H1 (cell line): ENCODE measurements around the gene PRDM10. TPM values are rescaled to one million over a fixed set of nuclear protein-coding genes. Genes with fewer than 3 reads are reported as not detected.
A peak's percentile ranks its signal among the peaks of the same experiment; 100 is the strongest.

Experiments used
- CTCF ChIA-PET: fragments of 300-600 bp; sonication (Branson Sonifier 250); formaldehyde crosslinking; loops from one replicate; lab custom pipeline; 2021; ENCODE audit not compliant: partially characterized antibody; lab: Charles Lee
- POLR2A ChIA-PET: fragments of 300-600 bp; sonication (Branson Sonifier 250); formaldehyde crosslinking; loops from one replicate; lab custom pipeline; 2021; ENCODE audit warnings: inconsistent platforms; ENCODE audit not compliant: partially characterized antibody; lab: Charles Lee
- DNase-seq, 2 experiments: peaks; one replicate each; pipeline versions ENCODE4 v3.0.0 to v3.0.0-alpha.2; 2010 to 2022; ENCODE audit warnings: low spot score in 2 of 2, low read depth in 1 of 2, mixed read lengths in 1 of 2
- FAIRE-seq: peaks from 2 replicates; lab custom pipeline; 2011; peaks lifted over from hg19 to GRCh38; lab: Jason Lieb, UNC
- H2AFZ ChIP-seq: 2 replicates; pipeline ENCODE4 v1.8.1; 2012; ENCODE audit warnings: low read length, inconsistent platforms
- H2AK5ac ChIP-seq: 2 replicates; pipeline ENCODE4 v1.6.1; 2013; ENCODE audit warnings: low read depth, low read length
- H2BK120ac ChIP-seq: replicated peaks from 2 replicates; pipeline ENCODE3; 2013; ENCODE audit warnings: low read depth, low read length, inconsistent platforms
- H2BK12ac ChIP-seq: 2 replicates; pipeline ENCODE4 v1.6.1; 2013; ENCODE audit warnings: low read depth, low read length
- H2BK15ac ChIP-seq: 2 replicates; pipeline ENCODE4 v1.6.1; 2013; ENCODE audit warnings: low read length
- H2BK20ac ChIP-seq: 2 replicates; pipeline ENCODE4 v1.6.1; 2013; ENCODE audit warnings: low read length
- H2BK5ac ChIP-seq: 2 replicates; pipeline ENCODE4 v1.6.1; 2013; ENCODE audit warnings: low read depth, low read length
- H3K14ac ChIP-seq: 2 replicates; pipeline ENCODE4 v1.6.1; 2013; ENCODE audit warnings: inconsistent platforms; ENCODE audit not compliant: insufficient read length
- H3K18ac ChIP-seq: 2 replicates; pipeline ENCODE4 v1.6.1; 2013; ENCODE audit warnings: low read length; ENCODE audit errors: extremely low read depth
- H3K23ac ChIP-seq: 2 replicates; pipeline ENCODE4 v1.6.1; 2013; ENCODE audit warnings: inconsistent platforms; ENCODE audit not compliant: insufficient read length
- H3K23me2 ChIP-seq: 2 replicates; pipeline ENCODE4 v1.6.1; 2013; ENCODE audit warnings: low read depth, low read length
- H3K27ac ChIP-seq: 2 replicates; pipeline ENCODE4 v1.6.1; 2011; ENCODE audit warnings: low read depth, low read length, inconsistent platforms
- H3K27me3 ChIP-seq, 4 experiments: replicated peaks in 1 of 4; 1 replicate in 1 of 4; 2 replicates in 3 of 4; pipeline versions ENCODE4 v1.6.1 to v1.8.1; 2011 to 2013; ENCODE audit warnings: low read length in 3 of 4, mild to moderate bottlenecking in 3 of 4, inconsistent platforms in 2 of 4, mixed read lengths in 2 of 4, moderate library complexity in 1 of 4; ENCODE audit not compliant: control insufficient read depth in 3 of 4, insufficient read depth in 3 of 4; ENCODE audit errors: extremely low read depth in 1 of 4
- H3K36me3 ChIP-seq, 4 experiments: 2 replicates each; pipeline versions ENCODE4 v1.6.1 to v1.8.1; 2011 to 2013; ENCODE audit warnings: mild to moderate bottlenecking in 4 of 4, low read length in 3 of 4, moderate library complexity in 2 of 4, control low read depth in 1 of 4, inconsistent platforms in 1 of 4; ENCODE audit not compliant: insufficient read depth in 4 of 4, control insufficient read depth in 2 of 4
- H3K4ac ChIP-seq: replicated peaks from 2 replicates; pipeline ENCODE3; 2013; ENCODE audit warnings: low read length, low read depth, mixed read lengths, inconsistent platforms; ENCODE audit not compliant: insufficient read length
- H3K4me1 ChIP-seq, 4 experiments: replicated peaks in 1 of 4; 1 replicate in 1 of 4; 2 replicates in 3 of 4; pipeline versions ENCODE4 v1.6.1 to v1.8.1; 2011 to 2013; ENCODE audit warnings: low read length in 3 of 4, inconsistent platforms in 2 of 4, mixed read lengths in 1 of 4; ENCODE audit not compliant: insufficient read depth in 4 of 4, control insufficient read depth in 3 of 4
- H3K4me2 ChIP-seq, 2 experiments: 2 replicates each; pipeline versions ENCODE4 v1.6.1 to v1.8.1; 2011 to 2013; ENCODE audit warnings: low read depth in 2 of 2, low read length in 2 of 2, control low read depth in 1 of 2, inconsistent platforms in 1 of 2, mild to moderate bottlenecking in 1 of 2; ENCODE audit not compliant: insufficient read depth in 1 of 2
- H3K4me3 ChIP-seq, 4 experiments: fragments of 200-600, 300-600 bp in 1 of 4; sonication (generic), shearing (Covaris generic), sonication (Bioruptor Twin) in 1 of 4; 2 replicates each; pipeline versions ENCODE4 v1.5.1 to v1.8.1; 2011 to 2016; ENCODE audit warnings: low read length in 4 of 4, low read depth in 3 of 4, control low read depth in 2 of 4, inconsistent platforms in 2 of 4, mild to moderate bottlenecking in 2 of 4, mixed read lengths in 1 of 4, moderate library complexity in 1 of 4; ENCODE audit not compliant: insufficient read depth in 2 of 4; ENCODE audit errors: extremely low read depth in 1 of 4
- H3K56ac ChIP-seq: replicated peaks from 2 replicates; pipeline ENCODE3; 2013; ENCODE audit warnings: low read depth, mild to moderate bottlenecking, mixed read lengths, low read length, inconsistent platforms; ENCODE audit not compliant: insufficient read length
- H3K79me1 ChIP-seq: 2 replicates; pipeline ENCODE4 v1.6.1; 2013; ENCODE audit warnings: low read depth, low read length, control low read depth
- H3K79me2 ChIP-seq, 2 experiments: 2 replicates each; pipeline versions ENCODE4 v1.6.1 to v1.8.1; 2012 to 2013; ENCODE audit warnings: low read length in 2 of 2, mild to moderate bottlenecking in 2 of 2, inconsistent platforms in 1 of 2; ENCODE audit not compliant: insufficient read depth in 2 of 2, control insufficient read depth in 1 of 2
- H3K9ac ChIP-seq, 4 experiments: replicated peaks in 1 of 4; 1 replicate in 1 of 4; 2 replicates in 3 of 4; pipeline versions ENCODE4 v1.6.1 to v1.8.1; 2011 to 2013; ENCODE audit warnings: low read depth in 3 of 4, low read length in 3 of 4, control low read depth in 2 of 4, mild to moderate bottlenecking in 2 of 4, moderate library complexity in 2 of 4, inconsistent platforms in 1 of 4; ENCODE audit errors: extremely low read depth in 1 of 4
- H3K9me3 ChIP-seq, 2 experiments: 2 replicates each; pipeline versions ENCODE4 v1.6.1 to v1.8.1; 2012 to 2013; ENCODE audit warnings: mild to moderate bottlenecking in 2 of 2, moderate library complexity in 2 of 2, control low read depth in 1 of 2, inconsistent platforms in 1 of 2, low read depth in 1 of 2, low read length in 1 of 2, mixed read lengths in 1 of 2; ENCODE audit not compliant: insufficient read depth in 2 of 2
- H4K20me1 ChIP-seq, 2 experiments: replicated peaks in 1 of 2; 2 replicates each; pipeline versions ENCODE3 to v1.8.1; 2011 to 2013; ENCODE audit warnings: inconsistent platforms in 2 of 2, low read length in 2 of 2, mild to moderate bottlenecking in 1 of 2; ENCODE audit not compliant: insufficient read depth in 2 of 2, control insufficient read depth in 1 of 2
- H4K5ac ChIP-seq: 2 replicates; pipeline ENCODE4 v1.6.1; 2013; ENCODE audit warnings: low read length, low read depth, mixed read lengths, inconsistent platforms; ENCODE audit not compliant: insufficient read length
- H4K8ac ChIP-seq: 2 replicates; pipeline ENCODE4 v1.8.0; 2013; ENCODE audit warnings: mild to moderate bottlenecking, moderate library complexity, low read length, inconsistent platforms; ENCODE audit not compliant: insufficient read depth; ENCODE audit errors: extremely low read depth
- H4K91ac ChIP-seq: replicated peaks from 2 replicates; pipeline ENCODE3; 2013; ENCODE audit warnings: low read length, mixed read lengths, inconsistent platforms; ENCODE audit not compliant: insufficient read length
- CBX5 ChIP-seq: fragments of 300-800, 300-1000 bp; sonication (generic); IDR thresholded peaks from 2 replicates; pipeline ENCODE4 v1.7.1; 2016; ENCODE audit warnings: antibody characterized with exemption, low read length, low read depth
- POU5F1 ChIP-seq: IDR thresholded peaks from 2 replicates; pipeline ENCODE4 v1.6.1; 2011; ENCODE audit warnings: low read depth, mild to moderate bottlenecking, low read length, moderate library complexity
- SIRT6 ChIP-seq: IDR thresholded peaks from one replicate; pipeline ENCODE4 v1.7.1; 2012; ENCODE audit warnings: low read length, inconsistent platforms
- SP4 ChIP-seq: IDR thresholded peaks from 2 replicates; pipeline ENCODE4 v1.6.1; 2012; ENCODE audit warnings: low read length, inconsistent platforms
- WGBS, 2 experiments: shearing (Covaris generic) in 1 of 2; methylation state at CpG; one replicate each; pipeline versions ENCODE4 v1.1.6 to v1.1.7; 2013 to 2015; ENCODE audit warnings: low lambda C conversion rate in 2 of 2, mixed read lengths in 2 of 2, inconsistent platforms in 1 of 2, low coverage in 1 of 2, missing lambda C conversion rate in 1 of 2; ENCODE audit not compliant: insufficient replicate concordance in 2 of 2, insufficient coverage in 1 of 2, insufficient read length in 1 of 2; ENCODE audit errors: extremely low coverage in 1 of 2, missing lambda C conversion rate in 1 of 2; 5-methylcytosine and 5-hydroxymethylcytosine counted together
- polyA plus RNA-seq, 7 experiments: library from polyadenylated mRNA; depleted of rRNA in 3 of 7; stranded (reverse) in 5 of 7; unstranded in 2 of 7; fragments of >200 nt in 5 of 7; fragments of 200-250 nt in 2 of 7; gene quantifications; 1 replicate in 5 of 7; 2 replicates in 1 of 7; 4 replicates in 1 of 7; pipeline versions ENCODE4 v1.2.1 to v1.2.3, GENCODE V29; 2011 to 2013; ENCODE audit warnings: missing spikeins in 2 of 7, mixed read lengths in 2 of 7
- total RNA-seq: library from RNA; stranded (reverse); fragmentation: NEBNext Ultra II Directional; extraction: Animal tissue kit (Norgen Biotek cat#: 25700); gene quantifications from 2 replicates; pipeline ENCODE4 v1.2.1, GENCODE V29; 2021

PRDM10 gene
- total and polyA plus RNA-seq, 2 of the 8 experiments (the other 6 are each of a cell fraction or from before 2014, with no cell fraction given): 15.5 to 19.2 TPM

GRCh38 chr11:129935723-129936122 lies 66.9 kb downstream of the PRDM10 start:
- H2BK5ac ChIP-seq: peak overlapping the region; percentile 79; the same call in 1 of the 2 replicates
- H3K36me3 ChIP-seq: peaks cover 0 to 7% (median 6%) of the 10 kb centered on the region in 4 experiments; a peak in 5 of 8 replicates
- H3K4me2 ChIP-seq: peak overlapping the region in 1 of 2 experiments; percentile 9; a peak in 1 of 4 replicates
- H3K4ac ChIP-seq: peak overlapping the region; percentile 79
- H2AK5ac ChIP-seq: 0 out of 2 replicates have a peak overlapping the region, but pooled peaks have one; percentile 78
- TF ChIP-seq POU5F1 (no peak), SP4 (no peak), SIRT6 (no peak), CBX5 (no peak)
- no peak overlapping the region for H3K56ac ChIP-seq
- DNase-seq (no peak), FAIRE-seq (peak; percentile 94)
- H2AFZ ChIP-seq: no peak overlapping the region
- H4K91ac ChIP-seq: peak overlapping the region; percentile 39
- peak overlapping the region; percentile 76; the same call in 1 of the 2 replicates for H2BK12ac ChIP-seq
- no peak overlapping the region for H3K4me3 ChIP-seq
- no peaks in the 10 kb centered on the region for H3K79me1 ChIP-seq
- H4K5ac ChIP-seq: no peak overlapping the region
- no peaks in the 10 kb centered on the region for H3K9me3 ChIP-seq
- no peaks in the 10 kb centered on the region for H4K20me1 ChIP-seq
- H2BK20ac ChIP-seq: no peak overlapping the region; the same call in 1 of the 2 replicates
- H3K9ac ChIP-seq: no peak overlapping the region; a peak in 1 of 7 replicates
- H3K27ac ChIP-seq: peak overlapping the region; percentile 9; the same call in 1 of the 2 replicates
- H3K23ac ChIP-seq: no peak overlapping the region
- H2BK120ac ChIP-seq: peak overlapping the region; percentile 58
- 65% methylated on average over 3 of the region's 3 CpGs; no CpG with 5 or more reads in 1 of the 2 experiments for WGBS, 2 experiments
- peaks cover 0 to 11% (median 6%) of the 10 kb centered on the region in 4 experiments; a peak in 6 of 7 replicates for H3K4me1 ChIP-seq
- H3K14ac ChIP-seq: no peak overlapping the region
- H3K27me3 ChIP-seq: no peaks in the 10 kb centered on the region
- no peaks in the 10 kb centered on the region for H3K79me2 ChIP-seq
- H3K18ac ChIP-seq: peak overlapping the region; percentile 71
- no peaks in the 10 kb centered on the region for H3K23me2 ChIP-seq
- no peak overlapping the region for H4K8ac ChIP-seq
- ChIA-PET CTCF (interaction anchor here (0.7 to 4.0 kb wide), 7 partner anchors 10 to 196 kb away, joined by 3 to 15 read pairs (median 4); no protein-coding TSS in a partner anchor), POLR2A (interaction anchor here (0.8 to 1.3 kb wide), 2 partner anchors 65 to 66 kb away, joined by 3 to 4 read pairs; no protein-coding TSS in a partner anchor)
- H2BK15ac ChIP-seq: no peak overlapping the region
